K562 (cell line): ENCODE results near the gene SMAD3. TPM values are rescaled to one million over a fixed set of nuclear protein-coding genes. Genes with fewer than 3 reads are reported as not detected.

Experiments used
- CCAR2 ChIP-seq: fragments of 200-400 bp; formaldehyde crosslinking; IDR thresholded peaks from 2 replicates; pipeline ENCODE4 v1.6.1; 2017; ENCODE audit warnings: mild to moderate bottlenecking, low read depth, low read length
- DACH1 ChIP-seq: fragments of 450-650 bp; IDR thresholded peaks from 2 replicates; pipeline ENCODE4 v1.6.1; 2018; ENCODE audit not compliant: partially characterized antibody
- DMBX1 ChIP-seq: fragments of 250-450 bp; sonication (Bioruptor Pico); IDR thresholded peaks from 2 replicates; pipeline ENCODE4 v1.8.0; 2022; ENCODE audit warnings: inconsistent platforms, mild to moderate bottlenecking, moderate library complexity, borderline replicate concordance
- EP300 ChIP-seq: IDR thresholded peaks from 2 replicates; pipeline ENCODE4 v1.6.1; 2012; ENCODE audit warnings: low read length, improper control_type of control experiment
- FOXK2 ChIP-seq, 2 experiments: fragments of 450-650 bp; IDR thresholded peaks in 1 of 2; conservative IDR thresholded peaks in 1 of 2; 2 replicates each; pipeline ENCODE4 v1.6.1; 2016; ENCODE audit warnings: low read depth in 2 of 2, mild to moderate bottlenecking in 1 of 2
- GTF2A2 ChIP-seq: IDR thresholded peaks from 2 replicates; pipeline ENCODE4 v1.6.1; 2016; ENCODE audit warnings: mild to moderate bottlenecking, missing genetic modification characterization, missing compliant biosample characterization
- HCFC1 ChIP-seq: IDR thresholded peaks from 2 replicates; pipeline ENCODE4 v1.6.1; 2012; ENCODE audit warnings: low read depth, low read length, improper control_type of control experiment
- HMG20A ChIP-seq: fragments of 450-650 bp; formaldehyde crosslinking; conservative IDR thresholded peaks from 2 replicates; pipeline ENCODE4 v1.4.0; 2020; ENCODE audit warnings: mild to moderate bottlenecking, mixed read lengths
- IFI16 ChIP-seq: fragments of 250-450 bp; sonication (Bioruptor Pico); IDR thresholded peaks from 2 replicates; pipeline ENCODE4 v2.1.2; 2022; ENCODE audit warnings: mild to moderate bottlenecking, inconsistent platforms
- MAFG ChIP-seq: fragments of 450-650 bp; conservative IDR thresholded peaks from 2 replicates; pipeline ENCODE4 v1.6.1; 2016; ENCODE audit warnings: missing genetic modification characterization, missing compliant biosample characterization
- MYNN ChIP-seq, 2 experiments: sonication (generic); formaldehyde crosslinking in 1 of 2; IDR thresholded peaks; 2 replicates each; pipeline versions ENCODE4 v1.5.0 to v1.6.1; 2016 to 2020; ENCODE audit warnings: antibody characterized with exemption in 1 of 2, missing genetic modification reagents in 1 of 2
- NBN ChIP-seq: fragments of 450-650 bp; IDR thresholded peaks from 2 replicates; pipeline ENCODE4 v1.6.1; 2016; ENCODE audit warnings: low read depth, mild to moderate bottlenecking
- NCOR1 ChIP-seq: fragments of 450-650 bp; IDR thresholded peaks from 2 replicates; pipeline ENCODE4 v1.6.1; 2016; ENCODE audit warnings: mild to moderate bottlenecking, moderate library complexity
- POLR2B ChIP-seq: fragments of 450-650 bp; IDR thresholded peaks from 2 replicates; pipeline ENCODE4 v1.6.1; 2018; ENCODE audit warnings: low read depth; ENCODE audit not compliant: partially characterized antibody
- POU5F1 ChIP-seq: fragments of 150-350 bp; IDR thresholded peaks from 2 replicates; pipeline ENCODE4 v1.6.1; 2014; ENCODE audit warnings: borderline replicate concordance, low read length, low read depth, mild to moderate bottlenecking; ENCODE audit not compliant: partially characterized antibody
- PRMT5 ChIP-seq: sonication (generic); formaldehyde crosslinking; IDR thresholded peaks from 2 replicates; pipeline ENCODE4 v1.5.0; 2020; ENCODE audit warnings: missing genetic modification reagents
- PYGO2 ChIP-seq: fragments of 450-650 bp; IDR thresholded peaks from 2 replicates; pipeline ENCODE4 v1.6.1; 2016; ENCODE audit warnings: mild to moderate bottlenecking, missing genetic modification characterization, moderate library complexity, missing compliant biosample characterization
- TAF1 ChIP-seq: IDR thresholded peaks from 2 replicates; pipeline ENCODE4 v1.6.1; 2011; ENCODE audit warnings: mild to moderate bottlenecking, low read length, moderate library complexity; ENCODE audit not compliant: insufficient read depth, control insufficient read depth, severe bottlenecking; ENCODE audit errors: extremely low read depth
- TCF7L2 ChIP-seq: fragments of 150-350 bp; IDR thresholded peaks from 2 replicates; pipeline ENCODE4 v1.6.1; 2016; ENCODE audit warnings: low read depth, mild to moderate bottlenecking, low read length, moderate library complexity
- U2AF2 ChIP-seq: fragments of 200-400 bp; formaldehyde crosslinking; optimal IDR thresholded peaks from 2 replicates; pipeline ENCODE3; 2017; ENCODE audit warnings: low read depth, mild to moderate bottlenecking, low read length
- ZFP30 ChIP-seq: fragments of 250-450 bp; sonication (Bioruptor Pico); IDR thresholded peaks from 2 replicates; pipeline ENCODE4 v1.8.0; 2022; ENCODE audit warnings: moderate library complexity, mild to moderate bottlenecking, inconsistent platforms, borderline replicate concordance
- ZNF124 ChIP-seq: sonication (generic); formaldehyde crosslinking; IDR thresholded peaks from 2 replicates; pipeline ENCODE4 v1.8.1; 2022; ENCODE audit warnings: missing genetic modification reagents
- ZNF274 ChIP-seq: IDR thresholded peaks from 2 replicates; pipeline ENCODE4 v1.6.1; 2011; ENCODE audit warnings: low read depth, mild to moderate bottlenecking, low read length, moderate library complexity, borderline replicate concordance
- ZNF699 ChIP-seq: fragments of 250-450 bp; sonication (Bioruptor Pico); IDR thresholded peaks from 2 replicates; pipeline ENCODE4 v1.8.0; 2021; ENCODE audit warnings: mild to moderate bottlenecking, moderate library complexity; ENCODE audit not compliant: insufficient replicate concordance
- polyA plus RNA-seq, 8 experiments: library from polyadenylated mRNA; depleted of rRNA in 4 of 8; stranded (reverse) in 5 of 8; unstranded in 3 of 8; fragments of >200 nt; fragmentation: Nextera tagmentation in 2 of 8; fragmentation: Illumina TruSeq in 1 of 8; extraction: Ambion mirVana in 2 of 8; extraction: Trizol in 1 of 8; gene quantifications; 2 replicates each; pipeline versions ENCODE4 v1.2.1 to v1.2.3, GENCODE V29; 2011 to 2014; ENCODE audit warnings: inconsistent platforms in 1 of 8, missing spikeins in 1 of 8
- total RNA-seq, 7 experiments: library from RNA; depleted of rRNA in 6 of 7; stranded (reverse); fragments of >200 nt in 6 of 7; fragmentation: Illumina TruSeq in 2 of 7; extraction: Trizol in 2 of 7; gene quantifications; 2 replicates each; pipeline versions ENCODE4 v1.2.1 to v1.2.3, GENCODE V29; 2011 to 2021; ENCODE audit warnings: low replicate concordance in 1 of 7
- TF ChIP-seq, protein P1 (sequence below): fragments of 450-650 bp; formaldehyde crosslinking; IDR thresholded peaks from 2 replicates; pipeline ENCODE4 v1.4.0; 2020; ENCODE audit warnings: mild to moderate bottlenecking, moderate library complexity
- TF ChIP-seq, protein P2 (sequence below): fragments of 250-450 bp; sonication (Bioruptor Pico); IDR thresholded peaks from 2 replicates; pipeline ENCODE4 v1.8.0; 2021; ENCODE audit warnings: moderate library complexity, mild to moderate bottlenecking, inconsistent platforms

SMAD3 gene
- total and polyA plus RNA-seq, 9 of the 15 experiments (the other 6 are each of a cell fraction or from before 2014, with no cell fraction given): 4.3 to 39.2 (median 11.1) TPM

DNA sequence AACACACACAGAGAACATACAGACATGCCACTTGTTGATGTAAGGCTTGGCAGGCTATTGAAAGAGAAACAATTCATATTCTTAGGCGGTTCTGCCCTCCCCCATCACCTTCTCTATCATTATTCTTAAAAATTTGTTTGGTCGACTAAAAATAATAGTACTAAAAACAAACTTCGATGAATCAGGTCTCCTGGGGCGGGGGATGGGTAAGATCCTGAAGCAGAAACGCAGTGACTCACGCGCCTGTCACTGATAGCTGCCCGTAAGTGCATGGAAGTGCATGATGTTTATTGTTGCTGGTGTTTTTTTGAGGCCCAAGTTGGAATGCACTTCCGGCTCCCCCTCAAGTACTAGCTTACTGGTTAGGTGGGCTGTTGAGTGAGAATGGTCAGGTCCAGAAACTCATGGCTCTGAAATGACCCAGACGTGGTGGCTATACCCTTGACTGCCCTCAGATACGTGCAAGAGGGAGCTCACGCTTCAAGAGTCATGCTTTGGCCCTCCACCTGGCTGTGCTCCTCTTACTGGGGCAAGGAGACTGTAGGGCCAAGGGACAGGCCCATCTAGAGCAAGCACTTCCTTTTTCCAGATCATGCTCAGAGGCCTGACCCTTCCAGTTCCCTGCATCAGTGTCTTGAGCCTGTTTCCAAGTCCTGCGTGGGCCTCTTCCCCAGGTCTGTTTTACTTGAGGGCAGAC lies 10.9 kb downstream of the SMAD3 start (continued):
- no peak for TF ChIP-seq GTF2A2
- TF ChIP-seq, protein P1, sequence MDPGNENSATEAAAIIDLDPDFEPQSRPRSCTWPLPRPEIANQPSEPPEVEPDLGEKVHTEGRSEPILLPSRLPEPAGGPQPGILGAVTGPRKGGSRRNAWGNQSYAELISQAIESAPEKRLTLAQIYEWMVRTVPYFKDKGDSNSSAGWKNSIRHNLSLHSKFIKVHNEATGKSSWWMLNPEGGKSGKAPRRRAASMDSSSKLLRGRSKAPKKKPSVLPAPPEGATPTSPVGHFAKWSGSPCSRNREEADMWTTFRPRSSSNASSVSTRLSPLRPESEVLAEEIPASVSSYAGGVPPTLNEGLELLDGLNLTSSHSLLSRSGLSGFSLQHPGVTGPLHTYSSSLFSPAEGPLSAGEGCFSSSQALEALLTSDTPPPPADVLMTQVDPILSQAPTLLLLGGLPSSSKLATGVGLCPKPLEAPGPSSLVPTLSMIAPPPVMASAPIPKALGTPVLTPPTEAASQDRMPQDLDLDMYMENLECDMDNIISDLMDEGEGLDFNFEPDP (CRISPR knock-in tag): no peak
- TF ChIP-seq EP300: peak; percentile 81; the same call in 1 of the 2 replicates
- 0 out of 2 replicates have a peak, but pooled peaks have one; percentile 64 for TF ChIP-seq NBN
- no peak for TF ChIP-seq TCF7L2
- no peak for TF ChIP-seq HCFC1
- TF ChIP-seq, protein P2, sequence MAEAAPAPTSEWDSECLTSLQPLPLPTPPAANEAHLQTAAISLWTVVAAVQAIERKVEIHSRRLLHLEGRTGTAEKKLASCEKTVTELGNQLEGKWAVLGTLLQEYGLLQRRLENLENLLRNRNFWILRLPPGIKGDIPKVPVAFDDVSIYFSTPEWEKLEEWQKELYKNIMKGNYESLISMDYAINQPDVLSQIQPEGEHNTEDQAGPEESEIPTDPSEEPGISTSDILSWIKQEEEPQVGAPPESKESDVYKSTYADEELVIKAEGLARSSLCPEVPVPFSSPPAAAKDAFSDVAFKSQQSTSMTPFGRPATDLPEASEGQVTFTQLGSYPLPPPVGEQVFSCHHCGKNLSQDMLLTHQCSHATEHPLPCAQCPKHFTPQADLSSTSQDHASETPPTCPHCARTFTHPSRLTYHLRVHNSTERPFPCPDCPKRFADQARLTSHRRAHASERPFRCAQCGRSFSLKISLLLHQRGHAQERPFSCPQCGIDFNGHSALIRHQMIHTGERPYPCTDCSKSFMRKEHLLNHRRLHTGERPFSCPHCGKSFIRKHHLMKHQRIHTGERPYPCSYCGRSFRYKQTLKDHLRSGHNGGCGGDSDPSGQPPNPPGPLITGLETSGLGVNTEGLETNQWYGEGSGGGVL: no peak
- no peak for TF ChIP-seq TAF1
- TF ChIP-seq DMBX1 (CRISPR knock-in tag): peak; percentile 85
- TF ChIP-seq MYNN (IDR thresholded peaks at IDR 0.05): peak; percentile 72; the same call in 1 of the 2 replicates
- no peak for TF ChIP-seq MYNN (CRISPR knock-in tag; IDR thresholded peaks at IDR 0.05)
- no peak for TF ChIP-seq POLR2B
- no peak for TF ChIP-seq IFI16 (CRISPR knock-in tag)
- TF ChIP-seq POU5F1: no peak
- no peak for TF ChIP-seq ZFP30
- peak; percentile 77 to 87 for TF ChIP-seq FOXK2 (conservative IDR thresholded peaks at IDR 0.05 in 1 of 2, IDR thresholded peaks at IDR 0.05 in 1 of 2; ENCODE audit: low read depth in 2 of 2)
- TF ChIP-seq ZNF274: no peak
- TF ChIP-seq ZNF699 (CRISPR knock-in tag): no peak
- TF ChIP-seq PYGO2 (tag): no peak
- peak; percentile 67 for TF ChIP-seq NCOR1
- TF ChIP-seq PRMT5 (CRISPR knock-in tag): no peak
- no peak for TF ChIP-seq U2AF2
- TF ChIP-seq DACH1: no peak
- TF ChIP-seq MAFG (tag): peak; percentile 35; the same call in 1 of the 2 replicates
- TF ChIP-seq HMG20A (CRISPR knock-in tag): no peak
- no peak for TF ChIP-seq ZNF124
- TF ChIP-seq CCAR2: no peak
